Measurements from ENCODE around the gene LRTM2. TPM values are rescaled to one million over a fixed set of nuclear protein-coding genes. Genes with fewer than 3 reads are reported as not detected.

LRTM2 gene
- total RNA-seq, 1 donor from 2014 or later: 14.6 TPM

DNA sequence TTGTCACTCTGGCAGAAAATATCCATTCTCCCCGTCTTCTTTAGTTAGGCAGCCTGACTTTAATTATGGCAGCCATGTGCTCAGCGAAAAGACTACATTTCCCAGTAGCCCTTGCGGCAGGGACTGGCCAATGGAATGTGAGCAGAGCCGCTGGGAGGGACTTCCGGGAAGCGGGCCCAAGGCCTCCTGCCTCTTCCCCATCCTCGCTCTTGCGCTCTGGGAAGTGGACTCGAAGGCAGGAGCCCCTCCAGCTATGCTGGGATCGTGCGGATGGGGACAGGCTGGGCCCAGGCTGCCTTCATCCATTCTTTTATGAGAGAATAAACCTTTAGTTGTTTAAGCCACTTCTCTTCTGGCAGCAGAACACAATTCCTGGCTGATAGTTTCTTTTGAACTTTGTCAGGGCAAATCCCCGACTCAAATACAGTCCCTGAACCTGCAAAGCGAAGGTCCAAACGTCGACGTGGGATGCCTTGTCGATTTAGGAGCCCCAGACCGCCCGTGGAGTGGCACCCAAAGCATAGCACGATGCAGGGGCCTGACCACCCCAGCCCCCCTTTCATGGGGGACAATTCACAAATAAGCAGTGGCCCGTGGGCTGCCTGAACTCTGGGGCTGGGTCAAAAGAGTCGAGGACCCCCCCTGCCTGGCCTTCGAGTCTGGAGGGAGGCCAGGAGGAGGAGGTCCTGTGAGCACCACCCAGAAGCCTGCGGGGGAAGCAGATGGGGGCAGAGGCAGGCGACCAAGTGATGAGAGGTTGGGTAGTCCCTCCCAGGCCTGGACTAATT is 15.6 kb upstream of the LRTM2 start:
- TF ChIP-seq, protein P1, sequence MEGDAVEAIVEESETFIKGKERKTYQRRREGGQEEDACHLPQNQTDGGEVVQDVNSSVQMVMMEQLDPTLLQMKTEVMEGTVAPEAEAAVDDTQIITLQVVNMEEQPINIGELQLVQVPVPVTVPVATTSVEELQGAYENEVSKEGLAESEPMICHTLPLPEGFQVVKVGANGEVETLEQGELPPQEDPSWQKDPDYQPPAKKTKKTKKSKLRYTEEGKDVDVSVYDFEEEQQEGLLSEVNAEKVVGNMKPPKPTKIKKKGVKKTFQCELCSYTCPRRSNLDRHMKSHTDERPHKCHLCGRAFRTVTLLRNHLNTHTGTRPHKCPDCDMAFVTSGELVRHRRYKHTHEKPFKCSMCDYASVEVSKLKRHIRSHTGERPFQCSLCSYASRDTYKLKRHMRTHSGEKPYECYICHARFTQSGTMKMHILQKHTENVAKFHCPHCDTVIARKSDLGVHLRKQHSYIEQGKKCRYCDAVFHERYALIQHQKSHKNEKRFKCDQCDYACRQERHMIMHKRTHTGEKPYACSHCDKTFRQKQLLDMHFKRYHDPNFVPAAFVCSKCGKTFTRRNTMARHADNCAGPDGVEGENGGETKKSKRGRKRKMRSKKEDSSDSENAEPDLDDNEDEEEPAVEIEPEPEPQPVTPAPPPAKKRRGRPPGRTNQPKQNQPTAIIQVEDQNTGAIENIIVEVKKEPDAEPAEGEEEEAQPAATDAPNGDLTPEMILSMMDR (IDR thresholded peaks at IDR 0.05; ENCODE audit: partially characterized antibody, unreplicated experiment): no peak
- Mint-ChIP-seq H3K4me3 (ENCODE audit: unreplicated experiment) (no peak overlapping the region), H3K9me3 (ENCODE audit: unreplicated experiment) (peaks cover 6% of the 10 kb centered on the region), H3K27ac (ENCODE audit: unreplicated experiment) (no peak overlapping the region), H3K27me3 (ENCODE audit: unreplicated experiment) (no peaks in the 10 kb centered on the region), H3K4me1 (ENCODE audit: low read depth, unreplicated experiment) (peaks cover 14% of the 10 kb centered on the region), H3K36me3 (ENCODE audit: unreplicated experiment) (no peaks in the 10 kb centered on the region)
- DNase-seq: peak; percentile 86

GRCh38 chr12:1805441-1806081 is 14.8 kb upstream of the LRTM2 start:
- Mint-ChIP-seq H3K27me3 (ENCODE audit: unreplicated experiment) (peaks cover 1% of the 10 kb centered on the region), H3K4me1 (ENCODE audit: low read depth, unreplicated experiment) (peaks cover 14% of the 10 kb centered on the region), H3K4me3 (ENCODE audit: unreplicated experiment) (no peak overlapping the region)

DNA sequence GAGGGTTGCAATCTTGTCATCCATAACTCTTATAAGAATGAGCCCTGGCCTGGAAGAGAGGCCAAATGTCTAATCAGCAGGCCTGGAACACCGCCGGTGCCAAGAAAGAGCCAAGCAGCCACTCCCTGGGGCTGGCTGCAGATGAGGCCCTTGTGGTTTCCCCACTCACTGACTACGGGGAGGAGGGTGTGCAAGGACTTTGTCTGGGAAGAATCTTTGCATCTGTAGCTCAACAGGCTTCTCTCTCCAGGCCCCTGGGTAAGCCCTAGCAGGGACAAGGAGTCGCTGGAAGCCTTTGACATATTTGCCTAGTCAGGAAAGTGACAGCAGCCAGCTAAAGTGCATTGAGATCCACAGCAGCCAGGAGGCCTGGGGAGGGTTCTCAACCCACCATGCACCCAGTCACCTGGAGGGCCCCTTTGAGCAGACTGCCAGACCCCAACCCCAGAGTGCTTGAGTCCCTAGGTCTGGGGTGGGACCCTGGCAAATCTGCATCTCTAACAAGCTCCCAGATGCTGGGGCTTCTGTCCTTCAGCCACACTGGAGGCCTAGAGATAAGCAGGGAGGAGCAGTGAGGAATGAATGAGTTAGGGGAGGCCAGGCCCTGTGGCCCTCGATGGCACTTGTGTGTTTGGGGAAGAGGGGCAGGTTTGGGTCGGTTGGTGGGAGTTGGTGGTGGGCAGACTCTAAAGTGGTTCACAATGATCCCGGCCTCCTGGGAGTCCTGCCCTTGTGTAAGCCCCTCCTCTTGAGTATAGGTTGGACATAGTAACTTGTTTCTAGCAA is 13.9 kb upstream of the LRTM2 start:
- TF ChIP-seq, protein P1 (IDR thresholded peaks at IDR 0.05; ENCODE audit: partially characterized antibody, unreplicated experiment): no peak
- peaks cover 6% of the 10 kb centered on the region for H3K4me1 Mint-ChIP-seq (ENCODE audit: low read depth, unreplicated experiment)
- H3K36me3 Mint-ChIP-seq (ENCODE audit: unreplicated experiment): no peaks in the 10 kb centered on the region
- peaks cover 6% of the 10 kb centered on the region for H3K9me3 Mint-ChIP-seq (ENCODE audit: unreplicated experiment)
- H3K4me3 Mint-ChIP-seq (ENCODE audit: unreplicated experiment): no peak overlapping the region
- no peak overlapping the region for H3K27ac Mint-ChIP-seq (ENCODE audit: unreplicated experiment)
- no peak for DNase-seq
- peaks cover 2% of the 10 kb centered on the region for H3K27me3 Mint-ChIP-seq (ENCODE audit: unreplicated experiment)

More at GRCh38 chr12:1805441-1806081, 14.8 kb upstream of the LRTM2 start:
- TF ChIP-seq, protein P1 (IDR thresholded peaks at IDR 0.05; ENCODE audit: partially characterized antibody, unreplicated experiment): no peak
- Mint-ChIP-seq H3K27ac (ENCODE audit: unreplicated experiment) (no peak overlapping the region), H3K9me3 (ENCODE audit: unreplicated experiment) (peaks cover 6% of the 10 kb centered on the region), H3K36me3 (ENCODE audit: unreplicated experiment) (no peaks in the 10 kb centered on the region)
- DNase-seq: no peak

DNA sequence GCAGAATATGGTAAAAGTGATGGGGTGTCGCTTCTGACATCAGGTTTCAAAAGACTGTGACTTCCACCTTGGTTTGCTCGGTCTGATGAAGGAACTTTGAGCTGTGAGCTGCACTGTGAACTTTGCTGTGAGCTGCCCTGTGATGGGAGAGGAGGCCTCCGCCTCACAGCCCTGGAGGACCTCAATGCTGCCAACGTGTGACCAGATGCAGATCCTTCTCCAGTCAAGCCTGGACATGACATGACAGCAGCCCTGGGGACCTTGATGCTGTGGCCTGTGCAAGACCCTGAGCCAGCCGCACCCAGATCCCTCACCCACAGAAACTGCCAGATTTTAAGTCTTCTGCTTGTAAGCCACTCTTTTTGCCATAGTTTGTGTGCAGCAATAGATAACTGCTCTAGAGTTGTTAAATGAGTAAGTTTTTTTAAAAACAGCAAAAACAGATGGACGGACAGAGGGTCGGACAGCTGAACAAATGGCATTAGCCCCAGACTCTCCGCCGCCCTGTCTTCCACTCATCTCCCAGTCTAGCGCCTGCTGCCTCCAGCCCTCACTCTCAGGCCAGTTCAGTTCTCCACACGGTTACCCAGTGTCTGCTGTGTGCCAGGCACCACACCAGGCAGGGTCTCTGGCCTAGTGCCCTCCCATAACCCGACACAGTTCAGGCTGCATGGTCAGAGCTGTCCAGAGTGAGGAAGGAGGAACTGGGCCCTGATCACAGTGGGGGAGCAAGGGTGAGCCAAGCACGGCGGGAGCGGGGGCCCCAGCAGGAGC is 13.1 kb upstream of the LRTM2 start:
- Mint-ChIP-seq H3K9me3 (ENCODE audit: unreplicated experiment) (peaks cover 3% of the 10 kb centered on the region), H3K27ac (ENCODE audit: unreplicated experiment) (no peak overlapping the region), H3K4me3 (ENCODE audit: unreplicated experiment) (no peak overlapping the region), H3K4me1 (ENCODE audit: low read depth, unreplicated experiment) (peaks cover 2% of the 10 kb centered on the region), H3K36me3 (ENCODE audit: unreplicated experiment) (no peaks in the 10 kb centered on the region), H3K27me3 (ENCODE audit: unreplicated experiment) (peaks cover 2% of the 10 kb centered on the region)
- no peak for DNase-seq
- TF ChIP-seq, protein P1 (IDR thresholded peaks at IDR 0.05; ENCODE audit: partially characterized antibody, unreplicated experiment): no peak
